Stimulated activated CD4-positive, alpha-beta T cell treated with anti-CD3 and anti-CD28 coated beads, TNF-alpha, amount 100 ng/mL, for 48 hours (primary cell): ENCODE data around the gene SH3BP2.

Experiments
- DNase-seq, 3 donors: peaks; one replicate each; pipeline ENCODE4 v3.0.0-alpha.2; 2020; ENCODE audit warnings: low read depth in 3 of 3

SH3BP2 gene

DNA sequence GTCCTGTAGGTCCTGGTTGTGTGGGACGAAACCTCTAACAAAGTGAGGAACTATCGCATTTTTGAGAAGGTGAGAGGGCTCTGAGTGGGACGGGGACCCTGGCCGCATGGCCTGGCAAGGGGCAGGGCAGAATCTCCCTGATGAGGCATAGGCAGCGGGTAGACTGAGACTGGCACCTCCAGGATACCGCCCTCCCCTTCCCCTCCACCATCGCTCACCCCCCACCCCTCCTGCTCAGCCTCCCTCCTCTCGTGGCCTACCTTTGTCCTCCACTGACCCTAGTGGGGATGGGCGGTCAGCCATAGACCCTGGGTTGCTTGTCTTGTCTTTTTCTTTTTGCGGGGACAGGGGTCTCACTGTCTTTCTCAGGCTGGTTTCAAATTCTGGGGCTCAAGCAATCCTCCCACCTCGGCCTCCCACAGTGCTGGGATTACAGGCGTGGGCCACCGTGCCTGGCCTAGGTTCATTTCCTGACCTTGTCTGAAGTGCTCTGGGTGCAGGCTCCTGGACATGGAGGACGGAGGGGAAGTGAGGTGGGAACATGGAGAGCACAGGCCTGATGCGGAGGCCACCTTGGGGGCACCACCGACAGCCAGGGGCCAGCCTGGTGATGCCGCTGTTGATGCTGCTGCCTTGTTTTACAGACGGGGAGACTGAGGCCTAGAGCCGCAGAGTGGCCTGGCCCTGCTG is 40.2 kb downstream of the SH3BP2 start:
- DNase-seq, result no peak

- DNase-seq, result no peak
Measured at GRCh38 chr4:2833671-2834000, 40.8 kb downstream of the SH3BP2 start.

GRCh38 chr4:2834001-2834921 is 41.4 kb downstream of the SH3BP2 start:
- DNase-seq, result no peak

DNA sequence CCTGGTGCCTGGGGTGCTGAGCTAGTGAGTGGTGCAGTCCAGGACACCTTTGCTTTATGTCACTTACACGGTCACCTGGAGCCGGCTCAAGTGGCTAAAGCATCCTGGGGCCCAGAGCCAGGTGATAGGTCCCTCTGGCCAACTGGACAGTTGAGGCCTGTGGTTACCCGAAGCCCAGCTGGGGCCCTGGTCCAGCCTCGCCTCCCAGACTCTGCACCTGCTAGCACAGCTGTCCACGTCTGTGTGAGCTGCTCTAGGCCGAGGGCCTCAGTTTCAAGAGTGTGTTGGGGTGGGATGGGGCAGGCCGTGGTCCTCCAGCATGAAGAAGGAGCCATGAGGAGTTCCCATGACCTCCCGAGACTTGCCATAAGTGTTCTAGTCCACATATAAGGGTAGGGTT is 43.1 kb downstream of the SH3BP2 start:
- DNase-seq, result no peak

DNA sequence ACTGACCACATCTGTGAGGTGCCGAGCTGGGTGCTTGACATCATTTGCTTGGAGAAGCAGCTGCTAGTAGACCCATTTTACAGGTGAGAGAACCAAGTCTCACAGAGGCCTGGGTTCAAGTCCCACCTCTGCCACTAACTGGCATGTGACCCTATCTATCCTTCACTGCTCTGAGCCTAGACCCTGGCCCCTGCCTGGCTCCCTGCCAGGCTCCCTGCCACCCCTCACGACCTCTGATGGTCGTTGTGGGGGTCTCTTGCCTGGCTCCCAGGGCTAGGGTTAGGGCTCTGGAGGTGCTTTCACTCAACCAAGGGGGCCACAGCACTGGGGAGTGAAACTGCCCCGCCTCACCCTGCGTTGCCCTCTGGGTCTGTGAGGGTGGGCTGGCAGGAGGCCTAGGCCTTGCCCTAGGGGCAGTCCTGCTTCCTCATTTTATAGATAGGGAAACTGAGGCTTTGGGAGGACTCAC is 43.5 kb downstream of the SH3BP2 start:
- no peak for DNase-seq

DNA sequence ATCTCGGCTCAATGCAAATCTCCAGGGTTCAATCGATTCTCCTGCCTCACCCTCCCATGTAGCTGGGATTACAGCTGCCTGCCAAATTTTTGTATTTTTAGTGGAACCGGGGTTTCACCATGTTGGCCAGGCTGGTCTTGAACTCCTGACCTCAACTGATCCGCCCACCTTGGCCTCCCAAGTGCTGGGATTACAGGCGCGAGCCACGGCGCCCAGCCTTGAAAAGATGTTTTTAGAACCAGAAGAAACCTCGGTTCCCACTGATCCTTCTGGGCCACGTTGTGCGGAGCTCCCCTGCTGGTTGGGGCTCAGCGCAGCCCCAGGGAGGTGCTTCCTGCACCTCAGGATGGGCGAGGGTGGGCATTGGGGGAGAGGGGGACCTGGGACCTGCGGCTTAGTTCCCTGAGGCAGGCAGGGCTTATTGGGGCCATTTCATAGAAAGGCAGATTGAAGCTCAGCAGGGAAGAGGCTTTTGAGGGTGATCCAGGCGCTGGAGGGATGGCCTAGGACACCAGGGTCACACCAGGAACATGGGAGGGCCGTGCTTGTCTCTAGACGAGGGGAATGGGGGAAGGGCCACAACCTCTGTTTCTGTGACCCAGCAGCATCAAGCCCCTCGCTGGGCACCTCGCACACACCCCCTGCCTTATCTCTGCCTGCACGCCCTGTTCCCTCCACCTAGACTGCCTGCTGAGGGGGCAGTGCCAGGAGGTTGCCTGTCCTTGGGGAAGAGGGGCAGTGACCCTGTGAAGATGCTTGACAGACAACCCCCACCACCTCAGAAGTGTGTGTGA is 44.4 kb downstream of the SH3BP2 start:
- DNase-seq, result no peak

GRCh38 chr4:2837904-2838496 is 45.1 kb downstream of the SH3BP2 start:
- DNase-seq, result peak; percentile 32 to 49 (median 41)

GRCh38 chr4:2839060-2839459 is 46.2 kb downstream of the SH3BP2 start:
- DNase-seq, result no peak

DNA sequence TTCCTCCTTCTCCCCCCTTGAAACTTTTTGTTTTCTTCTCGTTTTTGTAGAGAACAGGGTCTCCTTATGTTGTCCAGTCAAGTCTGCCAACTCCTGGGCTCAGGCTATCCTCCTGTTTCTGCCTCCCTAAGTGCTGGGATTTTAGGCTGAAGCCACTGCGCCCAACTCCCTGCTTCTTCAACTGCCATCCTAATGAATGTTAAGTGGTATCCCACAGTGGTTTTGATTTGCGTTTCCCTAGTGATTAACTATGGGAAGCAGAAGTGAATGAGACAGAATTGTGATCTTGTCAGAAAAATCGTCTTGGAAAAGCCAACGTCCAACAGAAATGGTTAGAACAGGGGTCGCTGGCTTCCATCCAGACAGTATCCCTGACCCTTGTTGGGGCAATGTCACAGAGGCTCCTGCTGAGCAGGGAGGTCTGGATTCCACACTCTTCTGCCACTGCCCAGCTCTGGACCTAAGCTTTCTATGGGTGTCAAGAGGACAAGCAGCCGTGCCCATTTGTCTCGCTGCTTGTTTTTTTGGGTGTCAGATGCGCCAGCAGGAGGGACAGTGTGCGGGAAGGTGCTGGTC is 49.9 kb downstream of the SH3BP2 start:
- DNase-seq, result no peak

- peak; percentile 83 to 90 (median 85) for DNase-seq
Measured at GRCh38 chr4:2843263-2843940, 50.5 kb downstream of the SH3BP2 start, which contains the start of gene ADD1. ADD1 (plus strand) TSS chr4:2843844; CDS start chr4:2875916, 32,072 bp downstream.

- DNase-seq, result no peak
Measured at GRCh38 chr4:2843941-2844584, 51.2 kb downstream of the SH3BP2 start.

DNA sequence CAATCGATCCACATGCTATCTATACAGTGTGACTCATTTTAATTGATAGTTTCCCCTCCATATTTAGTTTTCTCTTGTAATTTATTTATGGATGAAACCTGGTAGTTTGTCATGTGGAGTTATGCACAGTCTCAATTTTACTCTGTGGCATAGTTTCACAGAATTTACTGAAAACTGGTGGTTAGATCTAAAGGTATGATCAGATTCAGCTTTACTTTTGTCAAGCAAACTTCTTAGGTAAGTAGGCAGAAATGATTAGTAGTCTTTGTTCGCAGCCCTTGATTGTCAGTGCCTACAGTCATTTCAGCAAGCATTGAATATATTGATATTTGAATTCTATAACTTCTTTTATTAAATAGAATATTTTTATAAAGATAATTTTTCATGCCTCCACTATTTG is 53.3 kb downstream of the SH3BP2 start:
- DNase-seq, result no peak

DNA sequence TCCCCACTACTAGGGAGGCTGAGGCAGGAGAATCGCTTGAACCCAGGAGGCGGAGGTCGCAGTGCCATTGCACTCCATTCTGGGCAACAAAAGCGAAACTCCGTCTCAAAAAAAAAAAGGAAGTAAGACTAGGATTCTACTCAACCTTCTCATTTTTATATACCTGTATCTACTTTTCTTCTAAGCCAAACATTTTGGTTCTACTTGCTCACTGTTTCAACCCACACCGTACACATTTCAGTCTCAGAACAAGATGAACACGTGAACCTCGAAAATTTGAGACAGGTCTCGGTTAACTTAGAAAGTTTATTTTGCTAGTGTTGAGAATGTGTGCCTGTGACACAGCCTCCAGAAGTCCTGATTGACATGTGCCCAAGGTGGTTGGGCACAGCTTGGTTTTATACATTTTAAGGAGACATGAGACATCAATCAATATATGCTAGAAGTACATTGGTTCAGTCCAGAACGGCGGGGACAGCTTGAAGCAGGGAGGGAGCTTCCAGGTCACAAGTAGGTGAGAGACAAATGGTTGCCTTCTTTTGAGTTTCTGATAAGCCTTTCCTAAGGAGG is 54.5 kb downstream of the SH3BP2 start:
- DNase-seq, result no peak

- no peak for DNase-seq
Measured at GRCh38 chr4:2848449-2848848, 55.6 kb downstream of the SH3BP2 start.

DNA sequence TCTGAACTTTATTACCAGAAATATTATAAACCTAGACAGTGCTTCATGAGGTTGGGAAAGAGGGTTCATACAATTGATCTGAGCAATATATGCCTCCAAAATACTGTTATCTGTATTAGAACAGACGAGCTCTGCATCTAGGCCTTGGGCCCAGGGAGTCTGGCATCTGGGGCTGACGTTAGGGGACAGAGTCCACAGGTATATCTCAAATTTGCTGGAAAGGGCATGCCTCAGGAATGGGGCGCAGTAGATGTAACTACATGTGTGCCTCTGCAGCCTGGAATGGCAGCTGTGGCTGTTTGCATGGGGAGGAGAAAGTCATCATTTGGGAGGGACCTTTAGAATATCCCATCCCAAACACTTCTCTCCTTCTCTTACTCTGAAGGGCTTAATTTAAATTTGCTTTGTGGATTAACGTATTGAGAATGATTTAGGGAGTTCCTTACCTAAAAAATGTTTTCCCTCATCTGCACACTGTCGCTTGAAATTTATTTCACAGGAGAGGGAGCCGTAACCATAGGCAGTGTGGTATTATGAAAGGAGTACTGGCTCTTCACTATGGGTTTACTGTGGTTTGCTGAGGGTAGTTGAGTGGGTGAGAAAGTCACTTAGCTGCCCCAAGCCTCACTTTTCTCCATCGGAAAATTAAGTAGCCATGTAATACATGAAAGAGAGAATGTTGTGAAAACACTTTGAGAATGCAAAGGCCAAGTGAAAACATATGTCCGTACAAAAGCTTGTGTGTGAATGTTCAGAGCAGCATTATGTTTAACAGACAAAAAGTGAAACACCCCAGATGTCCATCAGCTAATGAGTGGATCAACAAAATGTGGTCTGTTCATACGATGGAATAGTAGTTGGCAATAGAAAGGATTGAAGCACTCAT is 56.6 kb downstream of the SH3BP2 start:
- DNase-seq, result no peak

DNA sequence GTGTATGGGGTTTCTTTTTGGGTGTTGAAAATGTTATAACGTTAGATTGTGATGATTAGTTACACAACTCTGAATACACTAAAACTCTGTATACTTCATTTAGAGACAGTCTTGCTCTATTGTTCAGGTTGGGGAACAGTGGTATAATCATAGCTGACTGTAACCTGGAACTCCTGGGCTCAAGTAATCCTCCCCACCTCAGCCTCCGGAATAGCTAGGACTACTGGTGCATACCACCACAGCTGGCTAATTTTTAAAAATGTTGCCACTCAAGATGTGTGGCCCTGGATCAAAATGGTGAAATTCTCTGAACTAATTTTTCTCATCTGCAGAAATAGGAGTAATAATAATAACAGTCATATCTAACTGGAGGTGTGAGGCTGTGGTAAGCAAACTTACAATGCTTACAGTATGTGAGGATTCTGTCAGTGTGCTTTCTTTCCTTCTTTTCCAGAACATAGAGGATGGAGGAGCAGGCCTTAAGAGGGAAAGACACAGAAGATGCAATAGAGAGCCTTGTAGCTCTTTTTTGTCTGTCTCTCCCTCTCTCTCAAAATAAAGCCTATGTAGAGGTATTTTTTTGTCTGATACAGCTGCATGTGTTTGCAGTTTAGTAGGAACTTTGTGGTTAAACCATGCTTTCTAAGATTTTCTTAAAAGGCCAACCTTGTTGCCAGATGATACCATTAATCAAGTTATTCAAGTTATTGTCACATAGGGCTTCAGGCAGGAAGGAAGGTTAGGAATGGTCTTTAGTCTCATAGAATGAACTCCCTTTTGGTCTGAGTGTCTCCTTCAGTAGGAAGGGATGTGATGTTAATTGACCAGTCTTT is 58.3 kb downstream of the SH3BP2 start:
- DNase-seq, result no peak

GRCh38 chr4:2852481-2852921 is 59.6 kb downstream of the SH3BP2 start:
- no peak for DNase-seq

GRCh38 chr4:2855584-2855983 is 62.7 kb downstream of the SH3BP2 start:
- no peak for DNase-seq
